Panc1 (cell line): ENCODE results near the gene CAVIN2. TPM values are rescaled to one million over a fixed set of nuclear protein-coding genes. Genes with fewer than 3 reads are reported as not detected.

Experiments
- ATAC-seq: fragments of 200-7000 bp; cut with Tn5 transposase; 2 replicates; pipeline ENCODE4 v1.9.1; 2020; ENCODE audit warnings: mild to moderate bottlenecking, moderate library complexity
- BruUV-seq: library from RNA; stranded (reverse); fragments of 400-500 nt; replicated peaks from 2 replicates; lab custom pipeline; 2021; lab: Mats Ljungman, UMichigan
- CTCF ChIA-PET: fragments of 300-600 bp; sonication (Branson Sonifier 250); formaldehyde crosslinking; loops from one replicate; lab custom pipeline; 2022; ENCODE audit warnings: antibody characterized with exemption; lab: Charles Lee
- POLR2A ChIA-PET: fragments of 300-600 bp; sonication (Branson Sonifier 250); formaldehyde crosslinking; loops from one replicate; lab custom pipeline; 2022; ENCODE audit warnings: antibody characterized with exemption; lab: Charles Lee
- DNase-seq: peaks from one replicate; pipeline ENCODE4 v3.0.0-alpha.2; 2010; ENCODE audit warnings: low read depth, low spot score
- H3K27ac ChIP-seq: 2 replicates; pipeline ENCODE4 v1.5.1; 2011; ENCODE audit warnings: mild to moderate bottlenecking, low read length, inconsistent platforms
- H3K27me3 ChIP-seq: fragments of 200-500 bp; sonication (Bioruptor generic); 2 replicates; pipeline ENCODE4 v1.6.0; 2014; ENCODE audit warnings: low read length, inconsistent platforms; ENCODE audit not compliant: control insufficient read depth, insufficient read depth
- H3K36me3 ChIP-seq: fragments of 200-500 bp; sonication (Bioruptor generic); 2 replicates; pipeline ENCODE4 v1.5.1; 2014; ENCODE audit warnings: inconsistent platforms, mild to moderate bottlenecking, low read length, moderate library complexity; ENCODE audit not compliant: control insufficient read depth, insufficient read depth
- H3K4me1 ChIP-seq: 2 replicates; pipeline ENCODE4 v1.5.1; 2011; ENCODE audit warnings: inconsistent platforms, mild to moderate bottlenecking, low read length, moderate library complexity; ENCODE audit not compliant: control insufficient read depth, insufficient read depth
- H3K4me3 ChIP-seq, 2 experiments: 2 replicates each; pipeline ENCODE4 v1.5.1; 2011 to 2012; ENCODE audit warnings: low read depth in 2 of 2, low read length in 2 of 2, mild to moderate bottlenecking in 2 of 2, inconsistent platforms in 1 of 2, moderate library complexity in 1 of 2
- H3K9me3 ChIP-seq: fragments of 200-500 bp; sonication (Bioruptor generic); 2 replicates; pipeline ENCODE4 v1.5.1; 2014; ENCODE audit warnings: low read depth, mild to moderate bottlenecking, inconsistent platforms, low read length, moderate library complexity; ENCODE audit not compliant: control insufficient read depth, insufficient read depth
- CTCF ChIP-seq: fragments of 450-650 bp; IDR thresholded peaks from 2 replicates; pipeline ENCODE4 v1.5.1; 2017; ENCODE audit warnings: mild to moderate bottlenecking
- POLR2AphosphoS5 ChIP-seq: IDR thresholded peaks from 2 replicates; pipeline ENCODE4 v1.6.1; 2012; ENCODE audit warnings: mild to moderate bottlenecking, low read depth, low read length, moderate library complexity
- REST ChIP-seq, 2 experiments: IDR thresholded peaks; 2 replicates each; pipeline ENCODE4 v1.6.1; 2011 to 2012; ENCODE audit warnings: low read depth in 2 of 2, control low read depth in 1 of 2, low read length in 1 of 2, mild to moderate bottlenecking in 1 of 2, moderate library complexity in 1 of 2; ENCODE audit not compliant: insufficient read depth in 1 of 2
- SIN3A ChIP-seq: IDR thresholded peaks from 2 replicates; pipeline ENCODE4 v1.6.1; 2012; ENCODE audit warnings: low read depth, mild to moderate bottlenecking, low read length, moderate library complexity, borderline replicate concordance; ENCODE audit not compliant: insufficient read depth
- TCF7L2 ChIP-seq: IDR thresholded peaks from 2 replicates; pipeline ENCODE4 v1.6.1; 2011; ENCODE audit warnings: mild to moderate bottlenecking, low read depth, low read length, inconsistent platforms
- in situ Hi-C: cut with HindIII; loops from 2 replicates; pipeline ENCODE4 v1.10.0; 2016; ENCODE audit warnings: low sequenced_read_pairs, low pct_unique_long_range_greater_than_20kb
- intact Hi-C: fragments of 100-400 bp; cut with micrococcal nuclease; formaldehyde crosslinking; loops from one replicate; pipeline ENCODE4 v1.10.0; 2022; ENCODE audit not compliant: unreplicated experiment
- total RNA-seq: library from RNA; stranded (reverse); gene quantifications from one replicate; pipeline ENCODE4 v1.2.1, GENCODE V29; 2021; ENCODE audit not compliant: unreplicated experiment

The CAVIN2 gene
- total RNA-seq, 1 experiment from 2014 or later = 0.95 TPM

GRCh38 chr2:191836471-191836852 is 10.4 kb downstream of the CAVIN2 start:
- Histone ChIP-seq H3K4me1 (no peaks in the 10 kb centered on the region), H3K36me3 (no peaks in the 10 kb centered on the region), H3K27me3 (no peaks in the 10 kb centered on the region), H3K9me3 (no peaks in the 10 kb centered on the region), H3K27ac (no peak overlapping the region), H3K4me3 (no peak overlapping the region)
- no peak for DNase-seq
- BruUV-seq = no TSS peak
- POLR2A ChIA-PET = no interaction called here
- CTCF ChIA-PET = no interaction called here
- in situ Hi-C loops = no loop called here
- intact Hi-C loops = no loop called here
- ATAC-seq = no peak
- no peak for TF ChIP-seq POLR2AphosphoS5
- no peak for TF ChIP-seq CTCF
- TF ChIP-seq TCF7L2 = no peak
- no peak for TF ChIP-seq REST (IDR thresholded peaks at IDR 0.05; ENCODE audit: insufficient read depth in 1 of 2, low read depth in 2 of 2, low read length in 1 of 2)
- TF ChIP-seq SIN3A = no peak

- POLR2A ChIA-PET = no interaction called here
- H3K36me3 ChIP-seq = no peaks in the 10 kb centered on the region
- CTCF ChIA-PET = no interaction called here
- H3K27me3 ChIP-seq = no peaks in the 10 kb centered on the region
- intact Hi-C loops (no loop called here), in situ Hi-C loops (no loop called here)
- H3K9me3 ChIP-seq = no peaks in the 10 kb centered on the region
- DNase-seq (no peak), ATAC-seq (no peak)
- BruUV-seq = no TSS peak
- no peak overlapping the region for H3K27ac ChIP-seq
- TF ChIP-seq CTCF = no peak
- no peak overlapping the region for H3K4me3 ChIP-seq
- H3K4me1 ChIP-seq = no peaks in the 10 kb centered on the region
Observed at GRCh38 chr2:191835539-191836350, 11.1 kb downstream of the CAVIN2 start.
